ENCODE measurements around the gene PFDN4. TPM values are rescaled to one million over a fixed set of nuclear protein-coding genes. Genes with fewer than 3 reads are reported as not detected.
"Not testable (repeated sequence)": the region's sequence is repeated elsewhere in the genome, so short reads cannot be mapped to it uniquely, and the experiment has no call there.

PFDN4 gene
- total RNA-seq, 1 donor from 2014 or later: 18.9 TPM

DNA sequence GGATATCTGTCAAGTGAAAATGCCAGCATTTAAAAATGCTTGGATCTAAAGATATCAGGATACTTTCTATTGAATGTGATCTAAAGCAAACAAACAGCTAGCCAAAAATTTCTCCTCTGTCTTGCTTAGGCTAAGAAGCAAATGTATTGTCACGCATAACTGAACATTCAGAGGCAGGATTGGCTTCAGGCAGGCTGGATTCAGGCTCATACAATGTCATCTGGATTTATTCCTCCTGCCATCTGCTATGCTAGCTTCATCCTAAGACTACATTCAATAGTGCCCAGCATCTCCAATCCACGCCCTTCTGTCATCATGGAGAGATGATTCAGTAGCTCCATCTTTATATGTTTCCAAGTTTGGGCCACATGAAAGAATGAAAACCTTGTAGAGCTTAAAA, 27.1 kb downstream of the PFDN4 start:
- Mint-ChIP-seq H3K4me1 (ENCODE audit: unreplicated experiment) (no peaks in the 10 kb centered on the region), H3K9me3 (ENCODE audit: unreplicated experiment) (no peaks in the 10 kb centered on the region), H3K4me3 (ENCODE audit: unreplicated experiment) (no peak overlapping the region)

GRCh38 chr20:54237116-54237943, 29.4 kb downstream of the PFDN4 start:
- Mint-ChIP-seq H3K4me3 (ENCODE audit: unreplicated experiment) (no peak overlapping the region), H3K4me1 (ENCODE audit: unreplicated experiment) (no peaks in the 10 kb centered on the region), H3K27ac (ENCODE audit: unreplicated experiment) (no peak overlapping the region), H3K9me3 (ENCODE audit: unreplicated experiment) (no peaks in the 10 kb centered on the region), H3K27me3 (ENCODE audit: unreplicated experiment) (peaks cover 29% of the 10 kb centered on the region), H3K36me3 (ENCODE audit: unreplicated experiment) (no peaks in the 10 kb centered on the region)
- no peak for TF ChIP-seq CTCF (IDR thresholded peaks at IDR 0.05)
- DNase-seq (ENCODE audit: extremely low spot score, unreplicated experiment): no peak

More for the DNA sequence above, 27.1 kb downstream of the PFDN4 start:
- peaks cover 18% of the 10 kb centered on the region for H3K27me3 Mint-ChIP-seq (ENCODE audit: unreplicated experiment)
- no peak overlapping the region for H3K27ac Mint-ChIP-seq (ENCODE audit: unreplicated experiment)
- DNase-seq (ENCODE audit: extremely low spot score, unreplicated experiment): no peak
- no peak for TF ChIP-seq CTCF (IDR thresholded peaks at IDR 0.05)
- no peaks in the 10 kb centered on the region for H3K36me3 Mint-ChIP-seq (ENCODE audit: unreplicated experiment)

DNA sequence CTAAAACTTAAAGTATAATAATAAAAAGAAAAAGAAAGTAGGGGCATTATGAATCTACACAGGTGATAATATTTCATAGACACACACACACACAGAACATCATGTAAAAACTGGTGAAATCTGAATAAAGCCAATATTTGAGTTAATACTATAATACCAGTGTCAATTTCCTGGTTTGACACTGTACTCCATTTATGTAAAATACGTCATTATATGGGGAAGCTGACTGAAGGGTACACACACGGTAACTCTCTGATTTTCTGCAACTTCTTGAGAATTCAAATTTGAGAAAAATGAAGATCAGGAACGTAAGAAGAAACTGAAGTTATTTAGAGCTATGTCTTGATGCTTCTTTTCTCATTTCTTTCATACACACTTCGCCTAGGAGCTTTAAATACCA, 36.2 kb downstream of the PFDN4 start:
- H3K36me3 Mint-ChIP-seq (ENCODE audit: unreplicated experiment): no peaks in the 10 kb centered on the region
- DNase-seq (ENCODE audit: extremely low spot score, unreplicated experiment): no peak
- no peak for TF ChIP-seq CTCF (IDR thresholded peaks at IDR 0.05)
- H3K27me3 Mint-ChIP-seq (ENCODE audit: unreplicated experiment): peaks cover 13% of the 10 kb centered on the region
- no peak overlapping the region for H3K27ac Mint-ChIP-seq (ENCODE audit: unreplicated experiment)
- no peaks in the 10 kb centered on the region for H3K4me1 Mint-ChIP-seq (ENCODE audit: unreplicated experiment)
- no peaks in the 10 kb centered on the region for H3K9me3 Mint-ChIP-seq (ENCODE audit: unreplicated experiment)
- H3K4me3 Mint-ChIP-seq (ENCODE audit: unreplicated experiment): no peak overlapping the region

DNA sequence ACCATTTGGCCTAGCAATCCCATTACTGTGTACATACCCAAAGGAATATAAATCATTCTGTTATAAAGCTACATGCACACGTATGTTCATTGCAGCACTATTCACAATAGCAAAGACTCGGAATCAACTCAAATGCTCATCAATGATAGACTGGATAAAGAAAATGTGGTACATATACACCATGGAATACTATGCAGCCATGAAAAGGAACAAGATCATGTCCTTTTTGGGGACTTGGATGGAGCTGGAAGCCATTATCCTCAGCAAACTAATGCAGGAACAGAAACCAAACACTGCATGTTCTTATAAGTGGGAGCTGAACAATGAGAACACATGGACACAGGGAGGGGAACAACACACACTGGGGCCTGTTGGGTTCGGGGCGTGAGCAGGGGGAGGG, 40.8 kb downstream of the PFDN4 start:
- H3K27ac Mint-ChIP-seq (ENCODE audit: unreplicated experiment); H3K27me3 Mint-ChIP-seq (ENCODE audit: unreplicated experiment); DNase-seq (ENCODE audit: extremely low spot score, unreplicated experiment); H3K4me1 Mint-ChIP-seq (ENCODE audit: unreplicated experiment); H3K36me3 Mint-ChIP-seq (ENCODE audit: unreplicated experiment); H3K4me3 Mint-ChIP-seq (ENCODE audit: unreplicated experiment); H3K9me3 Mint-ChIP-seq (ENCODE audit: unreplicated experiment): not testable (repeated sequence)

- H3K27ac Mint-ChIP-seq (ENCODE audit: unreplicated experiment): no peak overlapping the region
- DNase-seq (ENCODE audit: extremely low spot score, unreplicated experiment): no peak
- H3K9me3 Mint-ChIP-seq (ENCODE audit: unreplicated experiment): no peaks in the 10 kb centered on the region
- no peaks in the 10 kb centered on the region for H3K36me3 Mint-ChIP-seq (ENCODE audit: unreplicated experiment)
- peaks cover 8% of the 10 kb centered on the region for H3K4me1 Mint-ChIP-seq (ENCODE audit: unreplicated experiment)
- no peak for TF ChIP-seq CTCF (IDR thresholded peaks at IDR 0.05)
- H3K27me3 Mint-ChIP-seq (ENCODE audit: unreplicated experiment): no peaks in the 10 kb centered on the region
- H3K4me3 Mint-ChIP-seq (ENCODE audit: unreplicated experiment): no peak overlapping the region
These were observed 42.8 kb downstream of the PFDN4 start for GRCh38 chr20:54250691-54251090.

Data from osteocyte (in vitro differentiated cells).